HG03103 (cell line): ENCODE measurements around the gene ZNF80.

ENCODE experiments used
- ATAC-seq: cut with Tn5 transposase; IDR thresholded peaks from one replicate; pipeline ENCODE4 v1.9.1; 2021; ENCODE audit warnings: low read depth; ENCODE audit not compliant: unreplicated experiment

The ZNF80 gene

GRCh38 chr3:114221165-114221880 is 16.1 kb downstream of the ZNF80 start:
- ATAC-seq, result no peak

DNA sequence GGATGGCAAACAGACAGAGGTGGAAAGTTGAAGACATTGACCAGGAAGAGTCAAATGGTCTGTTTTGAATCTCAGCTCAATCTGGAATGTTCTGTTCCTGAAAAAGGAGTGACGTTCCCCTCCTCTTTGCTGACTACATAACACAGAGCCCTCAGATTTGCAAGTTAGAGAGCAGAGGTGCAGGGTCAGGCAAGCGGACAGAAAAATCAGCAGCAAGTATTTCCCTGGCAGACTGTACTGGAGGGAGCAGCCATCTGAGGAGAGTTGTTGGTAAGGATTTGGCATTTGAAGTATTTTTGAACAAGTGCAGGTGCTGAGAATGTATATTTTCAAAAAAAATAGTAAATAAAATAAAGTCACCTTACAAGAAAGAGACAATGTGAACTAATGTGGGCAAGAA is 17.6 kb downstream of the ZNF80 start:
- ATAC-seq, result no peak

DNA sequence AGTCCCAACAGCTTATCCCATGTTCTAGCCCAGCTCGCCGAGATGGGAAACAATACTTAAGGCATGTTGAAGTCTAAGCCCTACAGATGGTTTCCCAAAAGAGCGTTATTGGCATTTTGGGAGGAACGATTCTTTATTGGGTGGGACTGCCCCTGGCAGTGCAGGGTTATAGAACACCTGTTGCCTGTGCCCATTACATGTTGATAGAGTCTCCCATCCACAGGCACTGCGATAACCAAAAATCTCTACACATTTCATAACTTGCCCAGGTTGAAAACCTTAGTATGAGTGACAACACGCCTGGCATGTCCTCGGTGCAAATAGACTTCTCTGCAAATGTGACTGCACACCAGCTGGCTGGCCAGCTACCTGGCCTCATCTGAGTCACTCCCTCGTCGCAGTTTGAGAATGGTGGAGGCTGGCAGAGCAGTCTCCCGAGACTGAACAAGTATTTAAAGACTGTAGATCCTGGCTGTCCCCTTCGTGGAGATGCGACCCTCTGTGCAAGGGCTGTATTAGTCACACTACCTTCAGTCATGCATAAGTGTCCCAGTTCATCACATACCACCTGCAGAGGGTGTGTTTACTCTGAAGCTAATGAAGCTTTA is 18.7 kb downstream of the ZNF80 start:
- ATAC-seq, result no peak

DNA sequence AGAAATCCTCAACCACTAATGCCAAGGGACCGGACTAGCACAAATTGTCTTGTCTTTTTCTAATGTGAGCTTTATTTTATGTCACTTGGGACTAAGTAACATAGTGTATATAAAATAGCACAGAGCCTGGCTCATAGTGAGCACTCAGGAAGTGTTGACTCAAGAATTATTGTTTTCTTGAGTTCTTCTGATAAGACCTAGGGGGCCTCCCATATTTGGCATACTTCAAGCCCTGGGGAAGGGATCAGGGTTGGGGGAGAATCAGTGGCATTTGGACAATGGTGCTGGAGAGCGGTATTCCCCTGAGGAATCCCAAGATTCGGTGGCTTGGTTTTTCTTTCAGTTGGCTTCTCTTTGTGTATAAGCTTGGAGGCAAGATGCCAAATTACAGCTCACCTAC is 19.4 kb downstream of the ZNF80 start:
- no peak for ATAC-seq

DNA sequence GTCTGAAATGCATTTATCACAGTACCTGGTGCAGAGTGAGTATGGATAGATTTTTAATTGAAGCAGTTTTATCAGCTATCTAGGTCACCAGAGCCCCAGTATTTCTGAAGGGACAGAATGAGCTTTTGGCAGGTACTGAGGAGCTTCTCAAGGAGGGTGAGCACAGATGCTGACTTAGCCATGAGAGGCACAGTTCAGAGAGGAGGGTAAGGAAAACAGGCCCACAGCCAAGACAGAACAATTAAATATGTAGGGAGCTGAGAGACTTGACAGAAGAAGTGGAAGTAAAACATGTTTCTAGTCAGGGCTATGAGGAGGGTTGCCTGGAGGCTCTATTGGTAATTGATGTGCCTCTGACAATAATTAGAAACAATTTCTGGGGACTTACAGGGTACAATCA is 20.1 kb downstream of the ZNF80 start:
- ATAC-seq, result no peak

DNA sequence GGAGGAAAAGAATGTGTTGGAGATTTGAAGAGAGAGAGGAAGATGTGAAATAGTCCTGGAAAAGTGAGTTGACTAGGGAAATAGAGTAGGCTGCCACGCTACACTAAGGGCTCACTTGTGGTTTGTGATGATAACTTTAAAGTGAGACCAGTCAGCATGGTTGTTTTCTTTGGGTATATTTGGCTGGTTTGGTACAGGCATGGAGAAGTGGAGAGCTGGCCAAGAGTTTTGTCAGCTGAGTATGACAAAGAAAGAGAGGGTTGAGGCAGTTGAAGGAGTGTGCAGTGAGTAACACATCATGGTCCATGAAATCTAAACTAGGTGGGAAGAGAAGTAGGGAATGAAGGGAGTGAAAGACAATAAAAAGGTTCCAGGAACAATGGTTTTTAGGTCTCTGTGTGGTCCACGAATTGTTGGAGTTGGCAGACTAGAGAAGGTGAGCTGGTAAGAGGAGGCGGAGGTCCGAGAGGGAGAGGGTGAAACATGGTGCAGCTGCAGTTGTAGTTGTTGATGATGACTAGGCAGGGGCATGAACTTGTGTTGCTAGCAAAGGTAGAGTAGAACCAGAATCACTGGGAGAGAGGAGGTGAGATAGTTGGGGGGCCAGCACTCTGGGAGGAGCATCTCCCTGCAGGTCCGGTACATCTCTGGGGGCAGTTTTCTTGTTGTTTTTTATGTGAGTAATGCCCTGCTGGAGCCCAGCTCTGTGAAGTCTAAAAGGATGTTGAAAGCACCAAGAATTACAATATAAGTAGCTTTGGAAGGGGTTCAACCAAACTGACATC is 21.0 kb downstream of the ZNF80 start:
- ATAC-seq, result no peak

- ATAC-seq, result no peak
Measured at GRCh38 chr3:114214542-114215341, 22.6 kb downstream of the ZNF80 start.

DNA sequence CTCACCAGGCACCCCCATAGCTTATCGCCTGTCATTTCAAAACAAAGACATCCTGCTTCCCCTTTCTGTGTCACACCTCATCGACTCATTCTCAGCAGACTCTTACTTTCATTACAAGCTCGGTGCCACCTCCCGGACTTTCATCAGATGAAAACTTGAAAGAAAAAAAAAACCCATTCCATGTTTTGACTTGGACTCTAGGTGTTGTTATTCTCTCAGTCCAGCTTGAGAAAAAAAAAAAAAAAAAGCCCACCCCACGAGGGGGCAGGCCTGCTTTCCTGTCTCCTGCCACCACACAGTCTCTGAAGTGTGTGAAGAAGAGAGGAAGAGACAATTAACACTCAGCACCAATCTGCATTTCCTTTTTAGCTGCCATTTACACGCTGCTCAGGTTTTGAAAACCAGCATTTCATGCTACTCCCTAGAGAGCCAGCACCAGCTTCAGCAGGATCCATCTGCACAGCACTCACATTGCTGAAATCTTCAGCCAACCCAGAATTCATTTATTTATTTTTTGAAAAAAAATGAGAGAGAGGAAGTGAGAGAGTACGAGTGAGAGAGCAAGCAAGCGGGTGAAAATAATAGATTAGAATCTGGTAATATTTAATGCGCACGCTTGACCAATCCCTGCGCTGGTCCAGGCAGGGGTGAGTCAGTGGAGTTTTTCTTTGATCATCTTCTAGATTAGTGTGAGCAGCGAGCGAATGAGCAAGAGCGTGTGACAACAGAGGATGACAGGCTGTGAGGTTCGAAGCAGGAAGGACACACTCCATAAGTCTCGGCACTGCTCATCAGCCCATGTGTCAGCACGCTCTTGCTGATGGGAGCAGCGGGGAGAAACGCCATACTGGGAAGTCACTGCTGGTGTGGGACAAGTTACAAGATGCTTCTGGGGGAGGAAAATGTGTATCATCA is 23.5 kb downstream of the ZNF80 start:
- ATAC-seq, result peak; percentile 71

DNA sequence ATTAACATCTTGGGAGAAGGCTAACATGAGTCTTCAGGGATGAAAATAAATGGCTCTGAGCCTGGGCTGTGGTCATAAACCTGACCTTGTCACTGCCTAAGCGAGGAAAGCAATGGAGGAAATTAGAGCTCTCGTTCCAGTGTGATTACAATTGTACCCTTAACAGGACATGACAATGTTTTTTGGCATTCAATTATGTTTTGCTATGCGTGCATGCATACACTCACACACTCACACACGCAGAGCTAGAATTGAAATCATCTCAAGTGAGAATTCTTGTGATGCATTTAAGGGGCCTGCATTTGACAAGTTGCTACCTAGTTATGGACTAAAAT is 24.1 kb downstream of the ZNF80 start:
- peak; percentile 8 for ATAC-seq

DNA sequence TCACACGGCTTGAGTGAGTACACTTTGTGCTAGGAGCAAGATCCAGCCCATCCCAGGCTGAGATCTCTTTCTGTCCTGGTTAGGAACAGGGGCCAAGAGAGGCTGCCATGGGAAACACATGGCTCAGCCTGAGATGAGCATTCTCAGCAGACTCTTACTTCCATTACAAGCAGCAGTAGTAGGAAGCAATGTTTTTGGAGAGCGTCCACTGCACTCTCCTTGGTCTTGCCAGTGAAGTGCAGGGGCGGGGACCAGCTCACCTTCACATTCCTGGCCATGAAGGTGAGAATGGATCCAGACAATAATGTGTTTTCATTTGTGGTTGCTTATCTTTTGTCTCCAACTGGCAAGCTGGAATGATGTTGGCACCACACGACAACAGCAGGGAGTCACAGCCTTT is 24.7 kb downstream of the ZNF80 start:
- no peak for ATAC-seq

- peak; percentile 93 for ATAC-seq
Measured at GRCh38 chr3:114207768-114208167, 29.6 kb downstream of the ZNF80 start.

- ATAC-seq, result no peak
Measured at GRCh38 chr3:114206342-114206741, 31.0 kb downstream of the ZNF80 start.

DNA sequence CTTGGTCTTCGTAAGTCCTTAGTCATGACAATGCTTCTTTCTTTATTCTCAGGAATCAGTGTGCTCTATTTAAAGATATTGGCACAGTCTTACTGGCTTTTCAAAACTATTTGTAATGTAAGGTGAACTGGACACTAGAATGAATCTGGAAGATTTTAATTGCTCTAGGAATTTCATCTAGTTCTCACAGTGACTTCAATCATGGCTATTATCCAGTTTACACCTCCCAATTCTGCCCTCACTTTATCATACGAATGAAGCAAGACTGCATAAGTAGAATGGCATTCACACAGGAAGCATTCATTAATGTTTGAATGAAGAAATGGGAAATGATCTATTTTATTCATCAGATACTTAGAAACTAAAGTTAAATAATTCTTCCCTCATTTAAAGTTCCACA is 31.8 kb downstream of the ZNF80 start:
- ATAC-seq, result no peak

GRCh38 chr3:114194750-114195149 is 42.6 kb downstream of the ZNF80 start:
- ATAC-seq, result no peak

- ATAC-seq, result no peak
Measured at GRCh38 chr3:114192136-114192535, 45.2 kb downstream of the ZNF80 start.

- no peak for ATAC-seq
Measured at GRCh38 chr3:114186501-114186900, 50.9 kb downstream of the ZNF80 start.
